ENCODE results near the gene JARID2. TPM values are rescaled to one million over a fixed set of nuclear protein-coding genes. Genes with fewer than 3 reads are reported as not detected.

Gene JARID2
- total and polyA plus RNA-seq, 9 of the 15 experiments (the other 6 are each of a cell fraction or from before 2014, with no cell fraction given) = 5.0 to 29.0 (median 15.6) TPM

- TF ChIP-seq STAT6 (CRISPR knock-in tag; IDR thresholded peaks at IDR 0.05) (no peak), ZNF12 (CRISPR knock-in tag; IDR thresholded peaks at IDR 0.05) (no peak), MEF2A (IDR thresholded peaks at IDR 0.05; ENCODE audit: control insufficient read depth, low read depth, low read length) (no peak), SUPT5H (IDR thresholded peaks at IDR 0.05) (no peak), ZKSCAN1 (IDR thresholded peaks at IDR 0.05; ENCODE audit: low read depth, low read length) (no peak), KAT7 (CRISPR knock-in tag; IDR thresholded peaks at IDR 0.05; ENCODE audit: borderline replicate concordance) (no peak), RBM22 (IDR thresholded peaks at IDR 0.05; ENCODE audit: low read depth, low read length, poor library complexity, severe bottlenecking) (no peak), ZNF77 (CRISPR knock-in tag; IDR thresholded peaks at IDR 0.05) (no peak), CGGBP1 (CRISPR knock-in tag; IDR thresholded peaks at IDR 0.05) (no peak), BCOR (IDR thresholded peaks at IDR 0.05) (peak; percentile 38; the same call in 1 of the 2 replicates), ZNF165 (CRISPR knock-in tag; IDR thresholded peaks at IDR 0.05; ENCODE audit: borderline replicate concordance) (no peak), CUX1 (CRISPR knock-in tag; IDR thresholded peaks at IDR 0.05) (no peak), DMBX1 (CRISPR knock-in tag; IDR thresholded peaks at IDR 0.05; ENCODE audit: borderline replicate concordance) (0 out of 2 replicates have a peak, but pooled peaks have one; percentile 45), NFRKB (IDR thresholded peaks at IDR 0.05; ENCODE audit: low read depth) (peak; percentile 50; the same call in 1 of the 2 replicates), ZNF699 (CRISPR knock-in tag; IDR thresholded peaks at IDR 0.05; ENCODE audit: insufficient replicate concordance) (no peak), TFAM (CRISPR knock-in tag; conservative IDR thresholded peaks at IDR 0.05) (no peak), ZNF644 (tag; IDR thresholded peaks at IDR 0.05; ENCODE audit: low read depth) (no peak), TEAD4 (IDR thresholded peaks at IDR 0.05; ENCODE audit: low read length) (no peak), TEAD4 (CRISPR knock-in tag; IDR thresholded peaks at IDR 0.05; ENCODE audit: borderline replicate concordance) (no peak), COPS2 (conservative IDR thresholded peaks at IDR 0.05) (no peak), HSF4 (CRISPR knock-in tag; IDR thresholded peaks at IDR 0.05; ENCODE audit: borderline replicate concordance) (no peak), SP2 (IDR thresholded peaks at IDR 0.05; ENCODE audit: extremely low read depth, low read depth, low read length, poor library complexity, severe bottlenecking) (no peak)
Measured at GRCh38 chr6:15297895-15298590, 52.2 kb downstream of the JARID2 start (continued).

Data from K562 (cell line).